SH-SY5Y (cell line): ENCODE data around the gene CCDC68.

Source experiments
- GATA2 ChIP-seq: IDR thresholded peaks from 2 replicates; pipeline ENCODE4 v1.6.1; 2011; ENCODE audit warnings: mild to moderate bottlenecking, low read depth, low read length
- GATA3 ChIP-seq: IDR thresholded peaks from 2 replicates; pipeline ENCODE4 v1.6.1; 2011; ENCODE audit warnings: low read depth, mild to moderate bottlenecking, low read length, moderate library complexity

DNA sequence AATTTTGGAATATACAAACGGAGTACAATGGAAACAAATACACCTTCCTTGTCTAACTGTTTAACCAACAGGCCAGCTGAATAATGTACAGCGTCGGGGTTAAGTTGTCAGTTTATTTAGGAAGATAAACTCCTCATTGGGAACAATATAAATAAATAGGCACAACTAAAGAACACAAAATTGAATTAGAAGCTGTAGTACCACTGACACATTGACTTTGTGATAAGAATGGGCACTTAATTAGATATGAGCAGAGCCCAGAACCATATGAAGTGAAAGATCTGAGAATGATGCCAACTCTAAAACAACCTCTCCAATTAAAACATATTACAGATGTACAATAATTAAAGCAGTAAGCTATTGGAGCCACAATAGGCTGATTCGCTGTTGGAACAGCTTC lies 44.4 kb downstream of the CCDC68 start:
- TF ChIP-seq GATA2: no peak
- no peak for TF ChIP-seq GATA3
